HEK293 (cell line): Measurements from ENCODE around the gene L2HGDH.

Experiments
- CTCF ChIA-PET: fragments of 350-600 bp; formaldehyde crosslinking; extraction: SDS; loops from one replicate; lab custom pipeline; 2021; ENCODE audit warnings: antibody characterized with exemption; lab: Yijun Ruan, JAX
- POLR2A ChIA-PET: fragments of 300-600 bp; formaldehyde crosslinking; extraction: SDS; loops from one replicate; lab custom pipeline; 2020; ENCODE audit warnings: antibody characterized with exemption, inconsistent platforms; lab: Yijun Ruan, JAX
- H3K27ac ChIP-seq: fragments of 200-500 bp; sonication (Bioruptor generic); 2 replicates; pipeline ENCODE4 v1.5.1; 2014; ENCODE audit warnings: low read depth, low read length, control low read depth, inconsistent platforms; ENCODE audit errors: extremely low read depth
- H3K36me3 ChIP-seq, 2 experiments: fragments of 200-500 bp in 1 of 2; sonication (Bioruptor generic) in 1 of 2; 1 replicate in 1 of 2; 2 replicates in 1 of 2; pipeline ENCODE4 v1.5.1; 2014 to 2017; ENCODE audit warnings: inconsistent platforms in 2 of 2, low read length in 2 of 2; ENCODE audit not compliant: control insufficient read depth in 2 of 2, insufficient read depth in 1 of 2
- H3K4me1 ChIP-seq: fragments of 200-500 bp; sonication (Bioruptor generic); 2 replicates; pipeline ENCODE4 v1.5.1; 2014; ENCODE audit warnings: mild to moderate bottlenecking, low read length, inconsistent platforms; ENCODE audit not compliant: control insufficient read depth, insufficient read depth
- H3K4me3 ChIP-seq: 2 replicates; pipeline ENCODE4 v1.5.1; 2011; ENCODE audit warnings: low read depth, mild to moderate bottlenecking, control low read depth, low read length, moderate library complexity
- H3K9me3 ChIP-seq: fragments of 200-500 bp; sonication (Bioruptor generic); 2 replicates; pipeline ENCODE4 v1.5.1; 2014; ENCODE audit warnings: low read depth, low read length, inconsistent platforms; ENCODE audit not compliant: control insufficient read depth, insufficient read depth
- KLF16 ChIP-seq: fragments of 450-650 bp; formaldehyde crosslinking; IDR thresholded peaks from 2 replicates; pipeline ENCODE4 v1.5.1; 2017; ENCODE audit warnings: missing biosample characterization, missing genetic modification characterization
- KLF7 ChIP-seq: fragments of 450-650 bp; formaldehyde crosslinking; IDR thresholded peaks from 2 replicates; pipeline ENCODE4 v1.5.1; 2016; ENCODE audit warnings: missing biosample characterization, missing genetic modification characterization, borderline replicate concordance
- PRDM1 ChIP-seq: fragments of 450-650 bp; formaldehyde crosslinking; IDR thresholded peaks from 2 replicates; pipeline ENCODE4; 2016; ENCODE audit warnings: missing biosample characterization, missing genetic modification characterization
- REPIN1 ChIP-seq: fragments of 450-650 bp; formaldehyde crosslinking; IDR thresholded peaks from 2 replicates; pipeline ENCODE4 v1.5.1; 2017; ENCODE audit warnings: missing biosample characterization, missing genetic modification characterization, low read depth
- ZBTB17 ChIP-seq: fragments of 450-650 bp; formaldehyde crosslinking; IDR thresholded peaks from 2 replicates; pipeline ENCODE4 v1.5.1; 2016; ENCODE audit warnings: missing biosample characterization, missing genetic modification characterization
- ZNF16 ChIP-seq: fragments of 450-650 bp; formaldehyde crosslinking; IDR thresholded peaks from 2 replicates; pipeline ENCODE4 v1.5.1; 2016; ENCODE audit warnings: low read depth, missing biosample characterization, missing genetic modification characterization
- ZNF184 ChIP-seq: fragments of 450-650 bp; IDR thresholded peaks from 2 replicates; pipeline ENCODE4 v1.5.1; 2018; ENCODE audit warnings: missing biosample characterization, mild to moderate bottlenecking, missing genetic modification characterization
- ZNF2 ChIP-seq: fragments of 450-650 bp; formaldehyde crosslinking; IDR thresholded peaks from 2 replicates; pipeline ENCODE4 v1.5.1; 2016; ENCODE audit warnings: missing biosample characterization, missing genetic modification characterization
- ZNF223 ChIP-seq: fragments of 450-650 bp; formaldehyde crosslinking; IDR thresholded peaks from 2 replicates; pipeline ENCODE4 v1.5.1; 2016; ENCODE audit warnings: missing biosample characterization, missing genetic modification characterization
- ZNF24 ChIP-seq: fragments of 450-650 bp; formaldehyde crosslinking; IDR thresholded peaks from 2 replicates; pipeline ENCODE4 v1.5.1; 2016; ENCODE audit warnings: missing biosample characterization, missing genetic modification characterization
- ZNF302 ChIP-seq: fragments of 450-650 bp; formaldehyde crosslinking; IDR thresholded peaks from 2 replicates; pipeline ENCODE4 v1.5.1; 2016; ENCODE audit warnings: missing biosample characterization, missing genetic modification characterization, low read depth
- ZNF311 ChIP-seq: fragments of 450-650 bp; formaldehyde crosslinking; IDR thresholded peaks from 2 replicates; pipeline ENCODE4 v1.5.1; 2017; ENCODE audit warnings: missing biosample characterization, missing genetic modification characterization, borderline replicate concordance
- ZNF37A ChIP-seq: fragments of 450-650 bp; IDR thresholded peaks from 2 replicates; pipeline ENCODE4 v1.5.1; 2018; ENCODE audit warnings: missing biosample characterization, missing genetic modification characterization
- ZNF600 ChIP-seq: fragments of 450-650 bp; formaldehyde crosslinking; IDR thresholded peaks from 2 replicates; pipeline ENCODE4 v1.5.1; 2016; ENCODE audit warnings: missing biosample characterization, missing genetic modification characterization
- ZNF610 ChIP-seq: fragments of 450-650 bp; formaldehyde crosslinking; IDR thresholded peaks from 2 replicates; pipeline ENCODE4 v1.5.1; 2016; ENCODE audit warnings: missing biosample characterization, missing genetic modification characterization, borderline replicate concordance
- ZNF670 ChIP-seq: fragments of 450-650 bp; formaldehyde crosslinking; IDR thresholded peaks from 2 replicates; pipeline ENCODE4 v1.5.1; 2016; ENCODE audit warnings: missing biosample characterization, missing genetic modification characterization, low read depth
- ZNF830 ChIP-seq: fragments of 450-650 bp; IDR thresholded peaks from 2 replicates; pipeline ENCODE4 v1.5.0; 2018; ENCODE audit warnings: missing biosample characterization, missing genetic modification characterization, low read depth, mild to moderate bottlenecking, moderate library complexity
- TF ChIP-seq, protein P1 (sequence below): fragments of 450-650 bp; formaldehyde crosslinking; IDR thresholded peaks from 2 replicates; pipeline ENCODE4 v1.5.1; 2016; ENCODE audit warnings: missing biosample characterization, missing genetic modification characterization, borderline replicate concordance
- TF ChIP-seq, protein P2 (sequence below): fragments of 450-650 bp; IDR thresholded peaks from 2 replicates; pipeline ENCODE4 v1.5.1; 2018; ENCODE audit warnings: missing biosample characterization, mild to moderate bottlenecking, missing genetic modification characterization
- TF ChIP-seq, protein P3 (sequence below): fragments of 450-650 bp; formaldehyde crosslinking; IDR thresholded peaks from 2 replicates; pipeline ENCODE4 v1.5.1; 2017; ENCODE audit warnings: missing biosample characterization, missing genetic modification characterization
- TF ChIP-seq, protein P4 (sequence below): fragments of 450-650 bp; formaldehyde crosslinking; IDR thresholded peaks from 2 replicates; pipeline ENCODE4 v1.5.1; 2016; ENCODE audit warnings: missing biosample characterization, missing genetic modification characterization
- TF ChIP-seq, protein P5 (sequence below): fragments of 450-650 bp; formaldehyde crosslinking; IDR thresholded peaks from 2 replicates; pipeline ENCODE4 v1.5.1; 2017; ENCODE audit warnings: missing biosample characterization, missing genetic modification characterization

The L2HGDH gene

DNA sequence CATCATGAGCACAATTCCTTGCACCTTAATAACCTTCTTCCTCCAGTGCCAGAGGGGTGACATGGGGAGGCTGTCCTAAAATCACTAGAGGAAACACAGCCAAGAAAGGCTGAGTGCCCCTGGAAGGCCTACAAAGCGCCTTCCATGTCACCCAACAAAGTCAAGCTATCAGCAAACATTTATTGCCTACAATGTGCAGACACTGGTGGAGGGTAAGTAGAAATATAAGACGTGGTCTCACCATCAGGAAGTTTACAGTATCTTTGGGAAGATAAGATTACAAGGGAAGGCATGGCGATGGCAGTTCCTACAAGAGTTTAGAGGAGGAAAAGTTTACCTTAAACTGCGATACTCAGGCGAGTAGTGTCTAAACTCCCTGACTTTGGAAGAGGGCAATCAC, 28.0 kb upstream of the L2HGDH start:
- Histone ChIP-seq H3K9me3 (no peaks in the 10 kb centered on the region), H3K27ac (no peak overlapping the region), H3K36me3 (peaks cover 0 to 3% of the 10 kb centered on the region in 2 experiments; a peak in 1 of 3 replicates), H3K4me3 (no peak overlapping the region), H3K4me1 (peaks cover 12% of the 10 kb centered on the region; the same call in 1 of the 2 replicates)
- ChIA-PET POLR2A (no interaction called here), CTCF (interaction anchor here (1.4 kb wide), 1 partner anchor 12 kb away, joined by 3 read pairs; no protein-coding TSS in a partner anchor)
- TF ChIP-seq ZNF16 (tag by site-specific recombination) (no peak), ZNF2 (tag by site-specific recombination) (no peak), PRDM1 (no peak), ZNF302 (tag by site-specific recombination) (no peak)
- TF ChIP-seq, protein P1, sequence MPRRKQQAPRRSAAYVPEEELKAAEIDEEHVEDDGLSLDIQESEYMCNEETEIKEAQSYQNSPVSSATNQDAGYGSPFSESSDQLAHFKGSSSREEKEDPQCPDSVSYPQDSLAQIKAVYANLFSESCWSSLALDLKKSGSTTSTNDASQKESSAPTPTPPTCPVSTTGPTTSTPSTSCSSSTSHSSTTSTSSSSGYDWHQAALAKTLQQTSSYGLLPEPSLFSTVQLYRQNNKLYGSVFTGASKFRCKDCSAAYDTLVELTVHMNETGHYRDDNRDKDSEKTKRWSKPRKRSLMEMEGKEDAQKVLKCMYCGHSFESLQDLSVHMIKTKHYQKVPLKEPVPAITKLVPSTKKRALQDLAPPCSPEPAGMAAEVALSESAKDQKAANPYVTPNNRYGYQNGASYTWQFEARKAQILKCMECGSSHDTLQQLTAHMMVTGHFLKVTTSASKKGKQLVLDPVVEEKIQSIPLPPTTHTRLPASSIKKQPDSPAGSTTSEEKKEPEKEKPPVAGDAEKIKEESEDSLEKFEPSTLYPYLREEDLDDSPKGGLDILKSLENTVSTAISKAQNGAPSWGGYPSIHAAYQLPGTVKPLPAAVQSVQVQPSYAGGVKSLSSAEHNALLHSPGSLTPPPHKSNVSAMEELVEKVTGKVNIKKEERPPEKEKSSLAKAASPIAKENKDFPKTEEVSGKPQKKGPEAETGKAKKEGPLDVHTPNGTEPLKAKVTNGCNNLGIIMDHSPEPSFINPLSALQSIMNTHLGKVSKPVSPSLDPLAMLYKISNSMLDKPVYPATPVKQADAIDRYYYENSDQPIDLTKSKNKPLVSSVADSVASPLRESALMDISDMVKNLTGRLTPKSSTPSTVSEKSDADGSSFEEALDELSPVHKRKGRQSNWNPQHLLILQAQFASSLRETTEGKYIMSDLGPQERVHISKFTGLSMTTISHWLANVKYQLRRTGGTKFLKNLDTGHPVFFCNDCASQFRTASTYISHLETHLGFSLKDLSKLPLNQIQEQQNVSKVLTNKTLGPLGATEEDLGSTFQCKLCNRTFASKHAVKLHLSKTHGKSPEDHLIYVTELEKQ = no peak
- TF ChIP-seq, protein P2, sequence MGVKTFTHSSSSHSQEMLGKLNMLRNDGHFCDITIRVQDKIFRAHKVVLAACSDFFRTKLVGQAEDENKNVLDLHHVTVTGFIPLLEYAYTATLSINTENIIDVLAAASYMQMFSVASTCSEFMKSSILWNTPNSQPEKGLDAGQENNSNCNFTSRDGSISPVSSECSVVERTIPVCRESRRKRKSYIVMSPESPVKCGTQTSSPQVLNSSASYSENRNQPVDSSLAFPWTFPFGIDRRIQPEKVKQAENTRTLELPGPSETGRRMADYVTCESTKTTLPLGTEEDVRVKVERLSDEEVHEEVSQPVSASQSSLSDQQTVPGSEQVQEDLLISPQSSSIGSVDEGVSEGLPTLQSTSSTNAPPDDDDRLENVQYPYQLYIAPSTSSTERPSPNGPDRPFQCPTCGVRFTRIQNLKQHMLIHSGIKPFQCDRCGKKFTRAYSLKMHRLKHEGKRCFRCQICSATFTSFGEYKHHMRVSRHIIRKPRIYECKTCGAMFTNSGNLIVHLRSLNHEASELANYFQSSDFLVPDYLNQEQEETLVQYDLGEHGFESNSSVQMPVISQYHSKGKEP (tag by site-specific recombination) = no peak

DNA sequence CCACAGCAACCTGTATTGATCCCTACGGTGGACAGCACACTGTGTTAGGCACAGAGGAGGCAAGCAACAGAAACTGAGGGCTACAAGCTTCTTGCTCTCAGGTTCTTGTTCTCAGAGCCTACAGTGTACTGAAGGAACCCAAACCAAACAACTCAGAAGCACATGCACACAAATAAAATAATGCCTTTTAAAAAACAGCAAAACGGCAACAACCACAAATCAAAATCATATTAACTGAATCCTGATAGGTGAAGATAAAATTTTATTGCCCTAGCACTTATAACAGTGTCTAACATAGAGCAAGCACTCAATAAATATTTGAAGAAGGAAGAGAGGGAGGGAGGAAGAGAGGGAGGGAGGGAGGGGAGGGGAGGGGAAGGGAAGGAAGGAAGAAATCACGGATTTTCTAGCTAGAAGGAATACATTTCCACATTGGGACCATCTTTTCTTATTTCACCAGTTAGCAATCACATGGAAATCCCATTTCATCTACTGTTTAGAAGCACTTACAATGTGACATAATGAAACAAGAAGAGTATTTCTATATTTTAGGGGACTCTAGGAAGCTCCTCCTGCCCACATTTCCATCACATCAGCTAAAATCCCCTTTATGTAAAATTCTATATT, 27.3 kb upstream of the L2HGDH start:
- peaks cover 0 to 3% of the 10 kb centered on the region in 2 experiments; a peak in 1 of 3 replicates for H3K36me3 ChIP-seq
- peaks cover 7% of the 10 kb centered on the region; the same call in 1 of the 2 replicates for H3K4me1 ChIP-seq
- H3K9me3 ChIP-seq = no peaks in the 10 kb centered on the region
- CTCF ChIA-PET = interaction anchor here (1.0 kb wide), 2 partner anchors 9 to 22 kb away, joined by 3 to 4 read pairs; no protein-coding TSS in a partner anchor
- no peak overlapping the region for H3K27ac ChIP-seq
- POLR2A ChIA-PET = no interaction called here
- H3K4me3 ChIP-seq = no peak overlapping the region
- no peak for TF ChIP-seq ZNF670 (tag by site-specific recombination)
- TF ChIP-seq, protein P3, sequence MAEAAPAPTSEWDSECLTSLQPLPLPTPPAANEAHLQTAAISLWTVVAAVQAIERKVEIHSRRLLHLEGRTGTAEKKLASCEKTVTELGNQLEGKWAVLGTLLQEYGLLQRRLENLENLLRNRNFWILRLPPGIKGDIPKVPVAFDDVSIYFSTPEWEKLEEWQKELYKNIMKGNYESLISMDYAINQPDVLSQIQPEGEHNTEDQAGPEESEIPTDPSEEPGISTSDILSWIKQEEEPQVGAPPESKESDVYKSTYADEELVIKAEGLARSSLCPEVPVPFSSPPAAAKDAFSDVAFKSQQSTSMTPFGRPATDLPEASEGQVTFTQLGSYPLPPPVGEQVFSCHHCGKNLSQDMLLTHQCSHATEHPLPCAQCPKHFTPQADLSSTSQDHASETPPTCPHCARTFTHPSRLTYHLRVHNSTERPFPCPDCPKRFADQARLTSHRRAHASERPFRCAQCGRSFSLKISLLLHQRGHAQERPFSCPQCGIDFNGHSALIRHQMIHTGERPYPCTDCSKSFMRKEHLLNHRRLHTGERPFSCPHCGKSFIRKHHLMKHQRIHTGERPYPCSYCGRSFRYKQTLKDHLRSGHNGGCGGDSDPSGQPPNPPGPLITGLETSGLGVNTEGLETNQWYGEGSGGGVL = no peak
- TF ChIP-seq ZNF184 = no peak
- TF ChIP-seq, protein P4, sequence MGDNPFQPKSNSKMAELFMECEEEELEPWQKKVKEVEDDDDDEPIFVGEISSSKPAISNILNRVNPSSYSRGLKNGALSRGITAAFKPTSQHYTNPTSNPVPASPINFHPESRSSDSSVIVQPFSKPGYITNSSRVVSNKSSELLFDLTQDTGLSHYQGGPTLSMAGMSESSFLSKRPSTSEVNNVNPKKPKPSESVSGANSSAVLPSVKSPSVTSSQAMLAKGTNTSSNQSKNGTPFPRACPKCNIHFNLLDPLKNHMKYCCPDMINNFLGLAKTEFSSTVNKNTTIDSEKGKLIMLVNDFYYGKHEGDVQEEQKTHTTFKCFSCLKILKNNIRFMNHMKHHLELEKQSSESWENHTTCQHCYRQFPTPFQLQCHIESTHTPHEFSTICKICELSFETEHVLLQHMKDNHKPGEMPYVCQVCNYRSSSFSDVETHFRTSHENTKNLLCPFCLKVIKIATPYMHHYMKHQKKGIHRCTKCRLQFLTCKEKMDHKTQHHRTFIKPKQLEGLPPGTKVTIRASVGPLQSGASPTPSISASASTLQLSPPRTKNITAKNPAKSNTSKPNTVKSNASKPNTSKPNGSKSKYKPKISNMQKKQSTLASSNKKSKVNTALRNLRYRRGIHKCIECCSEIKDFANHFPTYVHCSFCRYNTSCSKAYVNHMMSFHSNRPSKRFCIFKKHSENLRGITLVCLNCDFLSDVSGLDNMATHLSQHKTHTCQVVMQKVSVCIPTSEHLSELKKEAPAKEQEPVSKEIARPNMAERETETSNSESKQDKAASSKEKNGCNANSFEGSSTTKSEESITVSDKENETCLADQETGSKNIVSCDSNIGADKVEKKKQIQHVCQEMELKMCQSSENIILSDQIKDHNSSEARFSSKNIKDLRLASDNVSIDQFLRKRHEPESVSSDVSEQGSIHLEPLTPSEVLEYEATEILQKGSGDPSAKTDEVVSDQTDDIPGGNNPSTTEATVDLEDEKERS (tag by site-specific recombination) = no peak
- no peak for TF ChIP-seq ZNF830 (tag by site-specific recombination)
- TF ChIP-seq REPIN1 = no peak
- TF ChIP-seq KLF16 = no peak
- no peak for TF ChIP-seq ZNF24 (tag by site-specific recombination)
- no peak for TF ChIP-seq ZNF610 (tag by site-specific recombination)
- no peak for TF ChIP-seq ZNF37A (tag by site-specific recombination)
- TF ChIP-seq ZNF311 (tag by site-specific recombination) = no peak
- TF ChIP-seq ZNF600 = no peak
- no peak for TF ChIP-seq ZBTB17 (tag by site-specific recombination)
- TF ChIP-seq ZNF223 (tag by site-specific recombination) = no peak
- TF ChIP-seq KLF7 = no peak
- TF ChIP-seq, protein P5, sequence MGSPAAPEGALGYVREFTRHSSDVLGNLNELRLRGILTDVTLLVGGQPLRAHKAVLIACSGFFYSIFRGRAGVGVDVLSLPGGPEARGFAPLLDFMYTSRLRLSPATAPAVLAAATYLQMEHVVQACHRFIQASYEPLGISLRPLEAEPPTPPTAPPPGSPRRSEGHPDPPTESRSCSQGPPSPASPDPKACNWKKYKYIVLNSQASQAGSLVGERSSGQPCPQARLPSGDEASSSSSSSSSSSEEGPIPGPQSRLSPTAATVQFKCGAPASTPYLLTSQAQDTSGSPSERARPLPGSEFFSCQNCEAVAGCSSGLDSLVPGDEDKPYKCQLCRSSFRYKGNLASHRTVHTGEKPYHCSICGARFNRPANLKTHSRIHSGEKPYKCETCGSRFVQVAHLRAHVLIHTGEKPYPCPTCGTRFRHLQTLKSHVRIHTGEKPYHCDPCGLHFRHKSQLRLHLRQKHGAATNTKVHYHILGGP = no peak
